DOHH2 (cell line): ENCODE data around the gene TFCP2.

ENCODE experiments used
- H3F3A ChIP-seq: fragments of 200-600 bp; sonication (generic), shearing (Covaris generic); 2 replicates; pipeline ENCODE4 v1.6.0; 2016; ENCODE audit warnings: antibody characterized with exemption, mild to moderate bottlenecking; ENCODE audit not compliant: control insufficient read depth, insufficient read depth
- H3K27ac ChIP-seq: fragments of 200-600 bp; sonication (generic); 2 replicates; pipeline ENCODE4 v1.5.1; 2014; ENCODE audit warnings: low read depth, mild to moderate bottlenecking, low read length, moderate library complexity
- H3K27me3 ChIP-seq: fragments of 200-600 bp; sonication (generic); 2 replicates; pipeline ENCODE4 v1.6.1; 2014; ENCODE audit warnings: mild to moderate bottlenecking, low read length, mixed read lengths; ENCODE audit not compliant: control insufficient read depth
- H3K36me3 ChIP-seq: fragments of 200-600 bp; sonication (generic); 2 replicates; pipeline ENCODE4 v1.6.1; 2014; ENCODE audit warnings: mild to moderate bottlenecking, low read length, moderate library complexity, mixed read lengths; ENCODE audit not compliant: control insufficient read depth
- H3K4me1 ChIP-seq: fragments of 200-600 bp; sonication (generic); 2 replicates; pipeline ENCODE4 v1.6.1; 2014; ENCODE audit warnings: mild to moderate bottlenecking, low read length, mixed read lengths; ENCODE audit not compliant: control insufficient read depth
- H3K4me2 ChIP-seq: fragments of 200-600 bp; sonication (generic); 2 replicates; pipeline ENCODE4 v1.6.0; 2014; ENCODE audit warnings: mild to moderate bottlenecking, low read length, moderate library complexity
- H3K4me3 ChIP-seq: fragments of 200-600 bp; sonication (generic); 2 replicates; pipeline ENCODE4 v1.5.1; 2014; ENCODE audit warnings: mild to moderate bottlenecking, low read length, mixed read lengths
- H3K79me2 ChIP-seq: fragments of 200-600 bp; sonication (generic); 2 replicates; pipeline ENCODE4 v1.6.1; 2014; ENCODE audit warnings: mild to moderate bottlenecking, low read length, mixed read lengths; ENCODE audit not compliant: control insufficient read depth
- H3K9me2 ChIP-seq: fragments of 200-600 bp; sonication (generic); replicated peaks from 2 replicates; pipeline ENCODE4 v1.6.1; 2014; ENCODE audit warnings: mild to moderate bottlenecking, low read length, mixed read lengths; ENCODE audit not compliant: control insufficient read depth
- H3K9me3 ChIP-seq: fragments of 200-600 bp; sonication (generic); 2 replicates; pipeline ENCODE4 v1.6.1; 2014; ENCODE audit warnings: antibody characterized with exemption, low read length, mixed read lengths; ENCODE audit not compliant: control insufficient read depth, insufficient read depth
- H4K20me1 ChIP-seq: fragments of 200-600 bp; sonication (generic); 2 replicates; pipeline ENCODE4 v1.6.0; 2014; ENCODE audit warnings: low read depth, mild to moderate bottlenecking, antibody characterized with exemption, low read length, moderate library complexity; ENCODE audit not compliant: control insufficient read depth, insufficient read depth
- CTCF ChIP-seq: fragments of 200-600 bp; sonication (generic); IDR thresholded peaks from one replicate; pipeline ENCODE4 v1.5.1; 2014; ENCODE audit warnings: antibody characterized with exemption, mild to moderate bottlenecking, low read depth, low read length; ENCODE audit not compliant: poor library complexity, severe bottlenecking
- EZH2phosphoT487 ChIP-seq: fragments of 200-600 bp; sonication (generic); IDR thresholded peaks from 2 replicates; pipeline ENCODE4 v1.6.1; 2017; ENCODE audit warnings: borderline replicate concordance, mild to moderate bottlenecking, antibody characterized with exemption, low read length, moderate library complexity, mixed read lengths

TFCP2 gene

GRCh38 chr12:51210690-51211395 is 37.9 kb upstream of the TFCP2 start:
- no peak overlapping the region for H3K27ac ChIP-seq
- no peaks in the 10 kb centered on the region for H3K9me2 ChIP-seq
- H3K36me3 ChIP-seq: no peaks in the 10 kb centered on the region
- H3K4me3 ChIP-seq: no peak overlapping the region
- H3K79me2 ChIP-seq: no peaks in the 10 kb centered on the region
- peaks cover 1% of the 10 kb centered on the region; the same call in 1 of the 2 replicates for H3F3A ChIP-seq
- H3K9me3 ChIP-seq: no peaks in the 10 kb centered on the region
- H3K4me2 ChIP-seq: no peak overlapping the region
- H4K20me1 ChIP-seq: no peaks in the 10 kb centered on the region
- H3K4me1 ChIP-seq: no peaks in the 10 kb centered on the region
- TF ChIP-seq CTCF (no peak), EZH2phosphoT487 (no peak)
- no peaks in the 10 kb centered on the region for H3K27me3 ChIP-seq

- Histone ChIP-seq H3K4me3 (no peak overlapping the region), H3K4me2 (no peak overlapping the region), H3K9me3 (no peaks in the 10 kb centered on the region), H3K27ac (no peak overlapping the region), H3K9me2 (no peaks in the 10 kb centered on the region), H3F3A (no peaks in the 10 kb centered on the region), H3K36me3 (no peaks in the 10 kb centered on the region), H3K79me2 (no peaks in the 10 kb centered on the region), H4K20me1 (no peaks in the 10 kb centered on the region), H3K27me3 (no peaks in the 10 kb centered on the region), H3K4me1 (no peaks in the 10 kb centered on the region)
- TF ChIP-seq EZH2phosphoT487 (no peak), CTCF (no peak)
These were observed 36.3 kb upstream of the TFCP2 start for GRCh38 chr12:51209259-51209658.

GRCh38 chr12:51208016-51208660 is 35.2 kb upstream of the TFCP2 start:
- H3K4me2 ChIP-seq: no peak overlapping the region
- H3K27ac ChIP-seq: no peak overlapping the region
- no peaks in the 10 kb centered on the region for H3K9me2 ChIP-seq
- H3K4me3 ChIP-seq: no peak overlapping the region
- no peaks in the 10 kb centered on the region for H3K4me1 ChIP-seq
- H3F3A ChIP-seq: no peaks in the 10 kb centered on the region
- TF ChIP-seq EZH2phosphoT487 (no peak), CTCF (no peak)
- no peaks in the 10 kb centered on the region for H3K27me3 ChIP-seq
- no peaks in the 10 kb centered on the region for H3K36me3 ChIP-seq
- H4K20me1 ChIP-seq: no peaks in the 10 kb centered on the region
- no peaks in the 10 kb centered on the region for H3K9me3 ChIP-seq
- no peaks in the 10 kb centered on the region for H3K79me2 ChIP-seq
